Myocyte (in vitro differentiated cells): Measurements from ENCODE around the gene FBN3. TPM values are rescaled to one million over a fixed set of nuclear protein-coding genes. Genes with fewer than 3 reads are reported as not detected.
"Not testable (repeated sequence)": the region's sequence is repeated elsewhere in the genome, so short reads cannot be mapped to it uniquely, and the experiment has no call there.

Experiments
- DNase-seq: peaks from one replicate; pipeline ENCODE4 v3.0.0-alpha.2; 2012; ENCODE audit warnings: low read depth
- total RNA-seq: library from RNA; depleted of rRNA; stranded (reverse); fragments of >200 nt; gene quantifications from 2 replicates; pipeline ENCODE4 v1.2.3, GENCODE V29; 2014

The FBN3 gene
- total RNA-seq, 1 donor from 2014 or later, result not detected

- no peak for DNase-seq
Observed at GRCh38 chr19:8120636-8121480, 28.5 kb downstream of the FBN3 start.

- no peak for DNase-seq
Observed at GRCh38 chr19:8117991-8118390, 31.4 kb downstream of the FBN3 start.

- DNase-seq, result no peak
Observed at GRCh38 chr19:8116437-8117293, 32.7 kb downstream of the FBN3 start.

- DNase-seq, result no peak
Observed at GRCh38 chr19:8115805-8116396, 33.5 kb downstream of the FBN3 start.

GRCh38 chr19:8113017-8113416 is 36.4 kb downstream of the FBN3 start:
- no peak for DNase-seq

- no peak for DNase-seq
Observed at GRCh38 chr19:8111376-8111775, 38.0 kb downstream of the FBN3 start.

GRCh38 chr19:8110931-8111330 is 38.5 kb downstream of the FBN3 start:
- DNase-seq, result no peak

GRCh38 chr19:8109890-8110662 is 39.3 kb downstream of the FBN3 start:
- DNase-seq, result no peak

- no peak for DNase-seq
Observed at GRCh38 chr19:8109455-8109854, 39.9 kb downstream of the FBN3 start.

- no peak for DNase-seq
Observed at GRCh38 chr19:8108560-8109445, 40.6 kb downstream of the FBN3 start.

- DNase-seq, result no peak
Observed at GRCh38 chr19:8107301-8107903, 42.0 kb downstream of the FBN3 start.

GRCh38 chr19:8105471-8105870 is 43.9 kb downstream of the FBN3 start:
- DNase-seq, result no peak

GRCh38 chr19:8101910-8102309 is 47.5 kb downstream of the FBN3 start:
- DNase-seq, result not testable (repeated sequence)

- no peak for DNase-seq
Observed at GRCh38 chr19:8101311-8101710, 48.1 kb downstream of the FBN3 start.

GRCh38 chr19:8097681-8098567 is 51.5 kb downstream of the FBN3 start:
- DNase-seq, result no peak

- no peak for DNase-seq
Observed at GRCh38 chr19:8097198-8097597, 52.2 kb downstream of the FBN3 start.

GRCh38 chr19:8096071-8096470 is 53.3 kb downstream of the FBN3 start:
- DNase-seq, result no peak

GRCh38 chr19:8095354-8095886 is 54.0 kb downstream of the FBN3 start:
- no peak for DNase-seq
